NT2/D1 (cell line): ENCODE data around the gene CTBP1.
"Not testable (repeated sequence)": the region's sequence is repeated elsewhere in the genome, so short reads cannot be mapped to it uniquely, and the experiment has no call there.

Source experiments
- DNase-seq: peaks from one replicate; pipeline ENCODE4 v3.0.0-alpha.2; 2011; ENCODE audit warnings: low read depth, low spot score
- H3K27me3 ChIP-seq: 2 replicates; pipeline ENCODE4 v1.6.0; 2011; ENCODE audit warnings: mild to moderate bottlenecking; ENCODE audit not compliant: insufficient read length, insufficient read depth
- H3K36me3 ChIP-seq: 2 replicates; pipeline ENCODE4 v1.6.1; 2011; ENCODE audit warnings: mild to moderate bottlenecking, low read length, mixed read lengths; ENCODE audit not compliant: insufficient read depth, insufficient read length
- H3K4me1 ChIP-seq: 2 replicates; pipeline ENCODE4 v1.5.1; 2011; ENCODE audit not compliant: insufficient read depth, insufficient read length
- H3K4me3 ChIP-seq: 2 replicates; pipeline ENCODE4 v1.5.1; 2011; ENCODE audit warnings: low read depth; ENCODE audit not compliant: insufficient read length
- H3K9ac ChIP-seq: 2 replicates; pipeline ENCODE4 v1.6.0; 2011; ENCODE audit warnings: low read depth; ENCODE audit not compliant: insufficient read length
- H3K9me3 ChIP-seq: 2 replicates; pipeline ENCODE4 v1.5.1; 2011; ENCODE audit warnings: mild to moderate bottlenecking, low read length; ENCODE audit not compliant: insufficient read depth
- SUZ12 ChIP-seq: IDR thresholded peaks from 2 replicates; pipeline ENCODE4 v1.6.1; 2011; ENCODE audit not compliant: insufficient read length, insufficient read depth; ENCODE audit errors: extremely low read depth
- YY1 ChIP-seq: IDR thresholded peaks from 2 replicates; pipeline ENCODE4 v1.6.1; 2011; ENCODE audit not compliant: insufficient read length, insufficient read depth
- ZNF274 ChIP-seq: IDR thresholded peaks from 2 replicates; pipeline ENCODE4 v1.6.1; 2011; ENCODE audit warnings: mild to moderate bottlenecking, low read depth, low read length

Gene CTBP1

DNA sequence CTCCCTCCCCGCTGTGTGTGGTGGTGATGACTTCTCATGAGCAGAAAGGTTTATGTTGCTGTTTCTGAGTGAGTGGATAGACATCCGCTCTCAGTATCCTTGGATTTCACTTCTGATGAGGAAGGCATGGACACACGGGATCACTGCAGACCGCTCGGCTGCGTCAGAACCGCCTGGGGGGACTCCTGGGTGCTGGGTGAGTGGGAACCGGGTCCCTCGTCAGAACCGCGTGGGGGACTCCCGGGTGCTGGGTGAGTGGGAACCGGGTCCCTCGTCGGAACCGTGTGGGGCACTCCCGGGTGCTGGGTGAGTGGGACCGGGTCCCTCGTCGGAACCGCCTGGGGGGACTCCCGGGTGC is 9.0 kb downstream of the CTBP1 start:
- H3K27me3 ChIP-seq = no peaks in the 10 kb centered on the region
- H3K9me3 ChIP-seq = no peaks in the 10 kb centered on the region
- TF ChIP-seq YY1 = no peak
- TF ChIP-seq ZNF274 = no peak
- no peak for TF ChIP-seq SUZ12
- DNase-seq = no peak
- H3K9ac ChIP-seq = no peak overlapping the region
- no peak overlapping the region for H3K4me3 ChIP-seq
- peaks cover 6% of the 10 kb centered on the region for H3K4me1 ChIP-seq
- peaks cover 93% of the 10 kb centered on the region for H3K36me3 ChIP-seq

DNA sequence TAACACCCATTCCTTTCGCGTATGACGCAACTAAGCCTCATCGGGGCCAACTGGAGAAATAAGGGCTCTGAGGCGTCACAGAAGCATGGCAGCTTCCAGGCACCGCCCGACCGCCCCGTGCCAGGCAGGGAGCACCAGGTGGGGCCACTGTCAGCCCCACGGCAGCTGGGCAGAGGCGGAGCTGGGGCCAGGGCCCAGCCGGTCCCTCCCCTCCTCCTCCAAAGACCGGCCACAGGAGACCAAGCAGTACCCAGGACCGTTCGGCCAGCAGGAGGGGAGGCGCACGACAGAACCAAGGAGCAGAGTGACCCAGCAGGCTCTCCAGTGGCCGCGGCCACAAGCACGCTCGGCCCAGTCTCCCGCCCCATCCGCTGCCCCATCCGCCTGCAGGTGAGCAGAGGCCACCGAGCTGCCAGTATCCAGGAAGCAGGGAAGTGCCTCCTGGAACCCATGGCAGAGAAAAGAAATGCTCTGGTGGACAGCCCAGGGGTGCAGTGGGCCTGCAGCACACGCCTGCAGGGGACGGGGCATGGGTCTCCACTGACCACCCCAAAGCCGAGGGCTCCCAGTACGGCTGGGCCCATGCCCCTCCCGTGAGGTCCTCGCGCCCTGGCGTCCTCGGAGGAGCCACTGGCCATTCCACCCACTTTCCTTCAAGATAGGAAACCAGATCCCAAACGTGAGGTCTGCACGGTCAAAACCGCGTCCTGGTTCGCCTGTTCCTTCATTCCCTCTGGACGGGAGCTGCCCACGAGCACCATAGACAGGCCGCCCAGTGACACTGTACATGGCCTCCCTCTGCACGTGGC is 9.6 kb downstream of the CTBP1 start:
- Histone ChIP-seq H3K36me3 (peaks cover 92% of the 10 kb centered on the region), H3K4me3 (no peak overlapping the region), H3K9me3 (no peaks in the 10 kb centered on the region), H3K27me3 (no peaks in the 10 kb centered on the region), H3K4me1 (peaks cover 8% of the 10 kb centered on the region), H3K9ac (no peak overlapping the region)
- no peak for DNase-seq
- TF ChIP-seq ZNF274 (no peak), YY1 (no peak), SUZ12 (no peak)

DNA sequence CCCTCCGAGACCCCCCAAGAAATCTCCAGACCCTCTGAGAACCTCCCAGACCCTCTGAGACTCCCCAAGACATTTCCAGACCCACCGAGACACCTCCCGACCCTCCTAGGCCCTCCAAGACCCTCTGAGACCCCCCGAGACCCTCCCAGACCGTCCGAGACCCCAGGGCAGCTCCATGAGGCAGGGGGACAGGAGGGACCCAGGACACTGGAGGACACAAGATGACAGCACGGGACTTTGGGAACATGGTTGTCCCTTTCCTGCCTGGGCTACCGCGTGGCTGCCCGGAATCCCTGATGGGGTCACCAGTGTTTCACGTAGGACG is 10.3 kb downstream of the CTBP1 start:
- no peaks in the 10 kb centered on the region for H3K27me3 ChIP-seq
- H3K4me3 ChIP-seq = no peak overlapping the region
- no peak overlapping the region for H3K9ac ChIP-seq
- H3K9me3 ChIP-seq = no peaks in the 10 kb centered on the region
- H3K4me1 ChIP-seq = peaks cover 14% of the 10 kb centered on the region
- H3K36me3 ChIP-seq = peaks cover 92% of the 10 kb centered on the region
- TF ChIP-seq ZNF274 (no peak), YY1 (no peak), SUZ12 (no peak)
- DNase-seq = no peak

DNA sequence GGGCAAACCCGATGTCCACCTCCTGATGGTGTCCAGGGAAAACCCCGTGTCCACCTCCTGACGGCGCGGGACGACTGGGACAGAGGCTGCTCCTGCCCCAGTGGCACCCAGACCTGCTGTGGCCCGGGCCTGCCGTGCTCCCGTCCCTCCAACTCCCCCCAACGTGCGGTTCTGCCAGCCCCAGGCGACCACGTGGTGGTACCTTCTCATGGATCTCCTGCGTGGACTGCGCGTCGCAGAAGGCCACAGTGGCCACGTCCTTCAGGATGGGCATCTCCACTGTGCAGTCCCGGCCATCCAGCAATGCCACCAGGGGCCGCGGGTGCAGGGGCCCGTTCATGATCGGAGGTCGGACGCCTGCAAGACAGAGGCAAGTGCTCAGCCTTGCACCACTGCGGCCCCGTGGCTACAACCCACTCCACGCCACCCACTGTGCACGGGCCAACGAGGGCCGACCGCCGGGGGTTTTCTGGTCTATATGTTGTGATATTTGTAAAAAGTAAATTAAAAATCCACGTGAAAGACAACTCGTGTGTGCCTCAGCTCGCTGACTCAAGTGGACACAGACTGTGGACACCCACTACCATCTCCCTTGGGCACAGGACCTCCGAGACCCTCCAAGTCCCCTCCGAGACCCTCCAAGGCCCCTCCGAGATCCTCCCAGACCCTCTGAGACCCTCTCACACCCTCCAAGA is 10.8 kb downstream of the CTBP1 start:
- peaks cover 92% of the 10 kb centered on the region for H3K36me3 ChIP-seq

DNA sequence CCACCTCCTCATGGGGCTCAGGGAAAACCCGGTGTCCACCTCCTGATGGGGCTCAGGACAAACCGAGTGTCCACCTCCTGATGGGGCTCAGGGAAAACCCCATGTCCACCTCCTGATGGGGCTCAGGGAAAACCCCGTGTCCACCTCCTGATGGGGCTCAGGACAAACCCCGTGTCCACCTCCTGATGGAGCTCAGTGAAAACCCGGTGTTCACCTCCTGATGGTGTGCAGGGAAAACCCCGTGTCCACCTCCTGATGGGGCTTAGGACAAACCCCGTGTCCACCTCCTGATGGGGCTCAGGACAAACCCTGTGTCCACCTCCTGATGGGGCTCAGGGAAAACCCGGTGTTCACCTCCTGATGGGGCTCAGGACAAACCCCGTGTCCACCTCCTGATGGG is 11.7 kb downstream of the CTBP1 start:
- Histone ChIP-seq H3K4me1 (peaks cover 19% of the 10 kb centered on the region), H3K36me3 (peaks cover 93% of the 10 kb centered on the region)
- H3K4me3 ChIP-seq, H3K9ac ChIP-seq, H3K27me3 ChIP-seq, DNase-seq, H3K9me3 ChIP-seq: not testable (repeated sequence)

More for the DNA sequence above, 10.8 kb downstream of the CTBP1 start:
- DNase-seq = no peak
- Histone ChIP-seq H3K9me3 (no peaks in the 10 kb centered on the region), H3K4me1 (peaks cover 19% of the 10 kb centered on the region), H3K9ac (no peak overlapping the region), H3K4me3 (no peak overlapping the region), H3K27me3 (no peaks in the 10 kb centered on the region)
- TF ChIP-seq YY1 (no peak), ZNF274 (no peak), SUZ12 (no peak)

DNA sequence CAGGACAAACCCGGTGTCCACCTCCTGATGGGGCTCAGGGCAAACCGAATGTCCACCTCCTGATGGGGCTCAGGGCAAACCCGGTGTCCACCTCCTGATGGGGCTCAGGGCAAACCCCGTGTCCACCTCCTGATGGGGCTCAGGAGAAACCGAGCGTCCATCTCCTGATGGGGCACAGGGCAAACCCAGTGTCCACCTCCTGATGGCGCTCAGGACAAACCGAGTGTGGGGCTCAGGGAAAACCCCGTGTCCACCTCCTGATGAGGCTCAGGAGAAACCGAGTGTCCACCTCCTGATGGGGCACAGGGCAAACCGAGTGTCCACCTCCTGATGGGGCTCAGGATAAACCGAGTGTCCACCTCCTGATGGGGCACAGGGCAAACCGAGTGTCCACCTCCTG is 12.1 kb downstream of the CTBP1 start:
- DNase-seq, H3K27me3 ChIP-seq, H3K4me3 ChIP-seq, H3K9me3 ChIP-seq, H3K9ac ChIP-seq: not testable (repeated sequence)
- H3K36me3 ChIP-seq = peaks cover 93% of the 10 kb centered on the region
- peaks cover 19% of the 10 kb centered on the region for H3K4me1 ChIP-seq

- Histone ChIP-seq H3K36me3 (peaks cover 93% of the 10 kb centered on the region), H3K9ac (no peak overlapping the region), H3K27me3 (no peaks in the 10 kb centered on the region), H3K4me1 (peaks cover 19% of the 10 kb centered on the region), H3K4me3 (no peak overlapping the region), H3K9me3 (no peaks in the 10 kb centered on the region)
- no peak for TF ChIP-seq YY1
- DNase-seq = no peak
Measured at GRCh38 chr4:1236103-1236641, 12.8 kb downstream of the CTBP1 start.
